GM19099 (cell line): Measurements from ENCODE around the gene ZNF385D.

Experiments used
- POLR2A ChIP-seq: IDR thresholded peaks from 3 replicates; pipeline ENCODE4 v1.6.1; 2011; ENCODE audit warnings: low read depth; ENCODE audit not compliant: insufficient read length; ENCODE audit errors: extremely low read depth

Gene ZNF385D

GRCh38 chr3:21372316-21372715, 378.7 kb downstream of the ZNF385D start:
- no peak for TF ChIP-seq POLR2A
